ENCODE measurements around the gene C17orf113.

DNA sequence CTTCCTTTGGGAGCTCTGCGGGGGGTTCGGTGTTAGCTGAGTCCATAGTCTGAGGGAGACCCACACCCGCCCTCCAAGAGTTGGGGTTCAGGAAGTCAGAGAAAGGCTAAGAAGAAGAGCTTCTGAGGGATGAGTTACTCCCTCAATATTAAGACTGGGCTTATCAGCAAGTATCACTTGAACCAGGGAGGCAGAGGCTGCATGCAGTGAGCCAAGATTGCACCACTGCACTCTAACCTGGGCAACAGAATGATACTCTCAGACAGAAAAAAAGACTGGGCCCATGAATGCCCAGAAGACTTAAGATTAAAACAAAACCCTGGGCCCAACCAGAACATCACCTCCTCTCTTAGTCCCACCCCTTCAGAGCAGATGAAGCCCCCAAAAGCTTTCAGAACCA is 24.5 kb downstream of the C17orf113 start:
- TF ChIP-seq POLR2AphosphoS5 (IDR thresholded peaks at IDR 0.05; ENCODE audit: low read depth, low read length) (no peak), TAF1 (IDR thresholded peaks at IDR 0.05; ENCODE audit: borderline replicate concordance, insufficient read depth, low read length) (no peak), SIN3A (IDR thresholded peaks at IDR 0.05; ENCODE audit: borderline replicate concordance, insufficient read depth, low read length) (no peak)
- TF ChIP-seq, protein P1, sequence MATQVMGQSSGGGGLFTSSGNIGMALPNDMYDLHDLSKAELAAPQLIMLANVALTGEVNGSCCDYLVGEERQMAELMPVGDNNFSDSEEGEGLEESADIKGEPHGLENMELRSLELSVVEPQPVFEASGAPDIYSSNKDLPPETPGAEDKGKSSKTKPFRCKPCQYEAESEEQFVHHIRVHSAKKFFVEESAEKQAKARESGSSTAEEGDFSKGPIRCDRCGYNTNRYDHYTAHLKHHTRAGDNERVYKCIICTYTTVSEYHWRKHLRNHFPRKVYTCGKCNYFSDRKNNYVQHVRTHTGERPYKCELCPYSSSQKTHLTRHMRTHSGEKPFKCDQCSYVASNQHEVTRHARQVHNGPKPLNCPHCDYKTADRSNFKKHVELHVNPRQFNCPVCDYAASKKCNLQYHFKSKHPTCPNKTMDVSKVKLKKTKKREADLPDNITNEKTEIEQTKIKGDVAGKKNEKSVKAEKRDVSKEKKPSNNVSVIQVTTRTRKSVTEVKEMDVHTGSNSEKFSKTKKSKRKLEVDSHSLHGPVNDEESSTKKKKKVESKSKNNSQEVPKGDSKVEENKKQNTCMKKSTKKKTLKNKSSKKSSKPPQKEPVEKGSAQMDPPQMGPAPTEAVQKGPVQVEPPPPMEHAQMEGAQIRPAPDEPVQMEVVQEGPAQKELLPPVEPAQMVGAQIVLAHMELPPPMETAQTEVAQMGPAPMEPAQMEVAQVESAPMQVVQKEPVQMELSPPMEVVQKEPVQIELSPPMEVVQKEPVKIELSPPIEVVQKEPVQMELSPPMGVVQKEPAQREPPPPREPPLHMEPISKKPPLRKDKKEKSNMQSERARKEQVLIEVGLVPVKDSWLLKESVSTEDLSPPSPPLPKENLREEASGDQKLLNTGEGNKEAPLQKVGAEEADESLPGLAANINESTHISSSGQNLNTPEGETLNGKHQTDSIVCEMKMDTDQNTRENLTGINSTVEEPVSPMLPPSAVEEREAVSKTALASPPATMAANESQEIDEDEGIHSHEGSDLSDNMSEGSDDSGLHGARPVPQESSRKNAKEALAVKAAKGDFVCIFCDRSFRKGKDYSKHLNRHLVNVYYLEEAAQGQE (IDR thresholded peaks at IDR 0.05; ENCODE audit: insufficient read depth in 1 of 2, low read depth in 2 of 2, low read length in 2 of 2) = no peak

Data from PFSK-1 (cell line).